DOHH2 (cell line): ENCODE results near the gene ZSCAN16.

ENCODE experiments used
- H3F3A ChIP-seq: fragments of 200-600 bp; sonication (generic), shearing (Covaris generic); 2 replicates; pipeline ENCODE4 v1.6.0; 2016; ENCODE audit warnings: antibody characterized with exemption, mild to moderate bottlenecking; ENCODE audit not compliant: control insufficient read depth, insufficient read depth
- H3K27ac ChIP-seq: fragments of 200-600 bp; sonication (generic); 2 replicates; pipeline ENCODE4 v1.5.1; 2014; ENCODE audit warnings: low read depth, mild to moderate bottlenecking, low read length, moderate library complexity
- H3K27me3 ChIP-seq: fragments of 200-600 bp; sonication (generic); 2 replicates; pipeline ENCODE4 v1.6.1; 2014; ENCODE audit warnings: mild to moderate bottlenecking, low read length, mixed read lengths; ENCODE audit not compliant: control insufficient read depth
- H3K36me3 ChIP-seq: fragments of 200-600 bp; sonication (generic); 2 replicates; pipeline ENCODE4 v1.6.1; 2014; ENCODE audit warnings: mild to moderate bottlenecking, low read length, moderate library complexity, mixed read lengths; ENCODE audit not compliant: control insufficient read depth
- H3K4me1 ChIP-seq: fragments of 200-600 bp; sonication (generic); 2 replicates; pipeline ENCODE4 v1.6.1; 2014; ENCODE audit warnings: mild to moderate bottlenecking, low read length, mixed read lengths; ENCODE audit not compliant: control insufficient read depth
- H3K4me2 ChIP-seq: fragments of 200-600 bp; sonication (generic); 2 replicates; pipeline ENCODE4 v1.6.0; 2014; ENCODE audit warnings: mild to moderate bottlenecking, low read length, moderate library complexity
- H3K4me3 ChIP-seq: fragments of 200-600 bp; sonication (generic); 2 replicates; pipeline ENCODE4 v1.5.1; 2014; ENCODE audit warnings: mild to moderate bottlenecking, low read length, mixed read lengths
- H3K79me2 ChIP-seq: fragments of 200-600 bp; sonication (generic); 2 replicates; pipeline ENCODE4 v1.6.1; 2014; ENCODE audit warnings: mild to moderate bottlenecking, low read length, mixed read lengths; ENCODE audit not compliant: control insufficient read depth
- H3K9me2 ChIP-seq: fragments of 200-600 bp; sonication (generic); replicated peaks from 2 replicates; pipeline ENCODE4 v1.6.1; 2014; ENCODE audit warnings: mild to moderate bottlenecking, low read length, mixed read lengths; ENCODE audit not compliant: control insufficient read depth
- H3K9me3 ChIP-seq: fragments of 200-600 bp; sonication (generic); 2 replicates; pipeline ENCODE4 v1.6.1; 2014; ENCODE audit warnings: antibody characterized with exemption, low read length, mixed read lengths; ENCODE audit not compliant: control insufficient read depth, insufficient read depth
- H4K20me1 ChIP-seq: fragments of 200-600 bp; sonication (generic); 2 replicates; pipeline ENCODE4 v1.6.0; 2014; ENCODE audit warnings: low read depth, mild to moderate bottlenecking, antibody characterized with exemption, low read length, moderate library complexity; ENCODE audit not compliant: control insufficient read depth, insufficient read depth
- CTCF ChIP-seq: fragments of 200-600 bp; sonication (generic); IDR thresholded peaks from one replicate; pipeline ENCODE4 v1.5.1; 2014; ENCODE audit warnings: antibody characterized with exemption, mild to moderate bottlenecking, low read depth, low read length; ENCODE audit not compliant: poor library complexity, severe bottlenecking
- EZH2phosphoT487 ChIP-seq: fragments of 200-600 bp; sonication (generic); IDR thresholded peaks from 2 replicates; pipeline ENCODE4 v1.6.1; 2017; ENCODE audit warnings: borderline replicate concordance, mild to moderate bottlenecking, antibody characterized with exemption, low read length, moderate library complexity, mixed read lengths

ZSCAN16 gene

GRCh38 chr6:28160233-28160632 lies 35.8 kb downstream of the ZSCAN16 start:
- no peaks in the 10 kb centered on the region for H3K27me3 ChIP-seq
- no peak overlapping the region for H3K27ac ChIP-seq
- no peak overlapping the region for H3K4me2 ChIP-seq
- no peaks in the 10 kb centered on the region for H3K79me2 ChIP-seq
- H3K4me1 ChIP-seq, result peaks cover 5% of the 10 kb centered on the region; the same call in 1 of the 2 replicates
- H3K36me3 ChIP-seq, result peaks cover 33% of the 10 kb centered on the region
- H4K20me1 ChIP-seq, result no peaks in the 10 kb centered on the region
- H3K4me3 ChIP-seq, result no peak overlapping the region
- H3K9me2 ChIP-seq, result no peaks in the 10 kb centered on the region
- peaks cover 4% of the 10 kb centered on the region; the same call in 1 of the 2 replicates for H3F3A ChIP-seq
- peaks cover 5% of the 10 kb centered on the region; the same call in 1 of the 2 replicates for H3K9me3 ChIP-seq
- TF ChIP-seq EZH2phosphoT487, result no peak
- no peak for TF ChIP-seq CTCF

DNA sequence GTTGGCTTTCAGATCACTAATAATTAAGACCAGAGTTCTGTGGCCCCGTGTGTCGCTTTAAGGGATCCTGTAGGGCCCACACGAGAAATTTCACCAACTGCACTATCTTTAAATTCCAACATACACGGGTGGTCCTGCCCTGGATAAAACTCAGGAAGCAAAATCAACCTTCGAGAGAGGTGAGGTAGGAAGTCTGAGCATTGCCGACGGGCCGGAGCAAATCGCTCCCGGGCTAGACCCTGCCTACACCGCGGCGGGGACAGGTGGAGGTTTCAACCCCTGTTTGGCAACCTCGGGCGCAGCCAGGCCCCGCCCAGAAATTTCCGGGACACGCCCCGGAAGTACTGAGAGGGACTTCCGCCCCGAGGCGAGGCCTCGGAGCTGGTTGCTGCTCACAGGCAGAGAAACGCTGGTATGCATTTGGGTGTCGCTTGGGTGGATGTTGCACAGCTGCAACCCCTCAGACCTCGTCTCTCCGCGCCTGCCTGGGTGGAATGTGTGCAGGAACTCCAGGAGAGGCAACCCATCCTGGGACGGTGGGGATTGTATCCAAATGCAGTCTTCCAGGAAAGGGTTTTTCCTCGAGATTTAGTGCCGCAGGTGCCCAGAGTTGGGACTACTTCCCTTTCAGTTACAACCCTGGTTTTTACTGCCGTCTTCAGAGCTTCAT lies 37.1 kb downstream of the ZSCAN16 start:
- Histone ChIP-seq H3K79me2 (no peaks in the 10 kb centered on the region), H3K27ac (no peak overlapping the region), H3K4me1 (peaks cover 5% of the 10 kb centered on the region; the same call in 1 of the 2 replicates), H4K20me1 (no peaks in the 10 kb centered on the region), H3K9me3 (peaks cover 5% of the 10 kb centered on the region; the same call in 1 of the 2 replicates), H3K4me3 (peak overlapping the region; percentile 33), H3K27me3 (no peaks in the 10 kb centered on the region), H3K4me2 (peak overlapping the region; percentile 28; the same call in 1 of the 2 replicates), H3F3A (peaks cover 4% of the 10 kb centered on the region; the same call in 1 of the 2 replicates), H3K9me2 (no peaks in the 10 kb centered on the region), H3K36me3 (peaks cover 20% of the 10 kb centered on the region)
- TF ChIP-seq EZH2phosphoT487 (no peak), CTCF (no peak)

DNA sequence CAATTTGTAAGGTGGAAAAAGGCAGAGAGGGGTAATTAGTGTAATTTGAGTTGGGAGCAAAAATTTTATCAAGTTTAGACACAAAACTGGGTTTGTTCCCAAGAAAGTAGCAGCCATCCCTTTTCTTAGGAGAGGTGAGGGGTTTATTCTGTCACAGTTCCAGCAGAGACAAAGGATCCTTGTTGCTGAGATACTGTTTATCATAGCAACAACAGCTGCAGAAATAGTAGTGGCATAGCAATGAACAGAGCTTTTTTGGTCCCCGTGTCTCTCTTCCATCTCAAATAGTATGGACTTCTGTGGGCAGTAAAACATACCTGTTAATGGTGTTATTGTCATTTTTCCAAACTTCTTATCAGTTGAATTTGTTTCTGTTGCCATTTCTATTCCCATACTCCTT lies 41.2 kb downstream of the ZSCAN16 start:
- Histone ChIP-seq H3K36me3 (peaks cover 2% of the 10 kb centered on the region; the same call in 1 of the 2 replicates), H3F3A (0 out of 2 replicates have a peak, but pooled peaks cover 4% of the 10 kb centered on the region), H3K4me2 (no peak overlapping the region), H3K79me2 (no peaks in the 10 kb centered on the region), H3K9me3 (peaks cover 5% of the 10 kb centered on the region; the same call in 1 of the 2 replicates), H4K20me1 (no peaks in the 10 kb centered on the region), H3K4me1 (peaks cover 5% of the 10 kb centered on the region; the same call in 1 of the 2 replicates), H3K9me2 (no peaks in the 10 kb centered on the region), H3K4me3 (no peak overlapping the region), H3K27ac (no peak overlapping the region), H3K27me3 (no peaks in the 10 kb centered on the region)
- no peak for TF ChIP-seq CTCF
- no peak for TF ChIP-seq EZH2phosphoT487
